Activated CD4-positive, alpha-beta memory T cell treated with anti-CD3 and anti-CD28 coated beads for 36 hours (primary cell): ENCODE measurements around the gene PYURF. TPM values are rescaled to one million over a fixed set of nuclear protein-coding genes. Genes with fewer than 3 reads are reported as not detected.
A peak's percentile ranks its signal among the peaks of the same experiment; 100 is the strongest.

Experiments
- CTCF ChIA-PET: fragments of 350-600 bp; sonication (Branson Sonifier 250); formaldehyde crosslinking; loops from one replicate; lab custom pipeline; 2021; ENCODE audit warnings: antibody characterized with exemption, inconsistent platforms; lab: Charles Lee
- POLR2A ChIA-PET: fragments of 350-600 bp; sonication (Branson Sonifier 250); formaldehyde crosslinking; loops from one replicate; lab custom pipeline; 2021; ENCODE audit warnings: antibody characterized with exemption; lab: Charles Lee
- DNase-seq: peaks from one replicate; pipeline ENCODE4 v3.0.0-alpha.2; 2020
- H3K27ac Mint-ChIP-seq: one replicate; pipeline ENCODE4 v1.8.0; 2021; ENCODE audit warnings: mixed read lengths
- H3K27me3 Mint-ChIP-seq: one replicate; pipeline ENCODE4 v1.8.0; 2021; ENCODE audit warnings: mixed read lengths
- H3K36me3 Mint-ChIP-seq: one replicate; pipeline ENCODE4 v1.8.0; 2021; ENCODE audit warnings: mixed read lengths
- H3K4me1 Mint-ChIP-seq: one replicate; pipeline ENCODE4 v1.8.0; 2021; ENCODE audit warnings: low read depth, mixed read lengths
- H3K4me3 Mint-ChIP-seq: one replicate; pipeline ENCODE4 v1.8.0; 2021; ENCODE audit warnings: mild to moderate bottlenecking, mixed read lengths
- H3K9me3 Mint-ChIP-seq: one replicate; pipeline ENCODE4 v1.8.0; 2021; ENCODE audit warnings: mixed read lengths
- intact Hi-C: fragments of 100-400 bp; cut with micrococcal nuclease; formaldehyde crosslinking; loops from one replicate; pipeline ENCODE4 v1.15.1; 2023
- total RNA-seq, 2 experiments: library from RNA; stranded (reverse); gene quantifications; one replicate each; pipeline ENCODE4 v1.2.3, GENCODE V29; 2021

Gene PYURF
- total RNA-seq, 2 experiments from 2014 or later, result 49.0 to 51.7 TPM

DNA sequence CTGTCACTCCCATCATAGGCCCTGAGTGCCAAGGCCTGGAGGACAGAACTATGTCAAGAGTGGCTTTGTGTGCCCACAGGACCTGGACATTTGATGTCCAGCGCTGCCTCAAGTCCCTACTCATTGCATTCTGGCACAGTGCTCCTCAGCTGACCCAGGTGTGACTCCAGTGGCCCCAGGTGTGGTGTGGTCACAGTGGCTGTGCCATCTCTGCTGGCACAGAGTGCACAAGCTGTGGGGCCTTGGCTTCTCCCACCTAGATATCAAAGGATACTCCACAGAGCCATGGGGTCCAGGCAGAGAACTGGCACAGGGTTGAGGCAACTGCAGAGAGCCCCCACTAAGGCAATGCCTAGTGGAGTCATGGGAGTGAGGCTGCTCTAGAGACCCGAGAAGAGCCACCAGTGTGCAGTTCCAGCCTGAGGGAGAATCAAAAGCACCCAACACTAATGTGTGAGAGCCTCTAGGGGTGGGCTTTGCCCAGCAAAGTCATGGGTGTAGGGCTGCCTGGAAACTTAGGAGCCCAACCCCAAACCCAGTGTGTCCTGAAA, 25.6 kb downstream of the PYURF start:
- ChIA-PET POLR2A (no interaction called here), CTCF (no interaction called here)
- peaks cover 18% of the 10 kb centered on the region for H3K36me3 Mint-ChIP-seq
- no peaks in the 10 kb centered on the region for H3K27me3 Mint-ChIP-seq
- intact Hi-C loops, result no loop called here
- H3K9me3 Mint-ChIP-seq, result no peaks in the 10 kb centered on the region
- H3K27ac Mint-ChIP-seq, result no peak overlapping the region
- H3K4me1 Mint-ChIP-seq, result no peaks in the 10 kb centered on the region
- no peak overlapping the region for H3K4me3 Mint-ChIP-seq
- no peak for DNase-seq

DNA sequence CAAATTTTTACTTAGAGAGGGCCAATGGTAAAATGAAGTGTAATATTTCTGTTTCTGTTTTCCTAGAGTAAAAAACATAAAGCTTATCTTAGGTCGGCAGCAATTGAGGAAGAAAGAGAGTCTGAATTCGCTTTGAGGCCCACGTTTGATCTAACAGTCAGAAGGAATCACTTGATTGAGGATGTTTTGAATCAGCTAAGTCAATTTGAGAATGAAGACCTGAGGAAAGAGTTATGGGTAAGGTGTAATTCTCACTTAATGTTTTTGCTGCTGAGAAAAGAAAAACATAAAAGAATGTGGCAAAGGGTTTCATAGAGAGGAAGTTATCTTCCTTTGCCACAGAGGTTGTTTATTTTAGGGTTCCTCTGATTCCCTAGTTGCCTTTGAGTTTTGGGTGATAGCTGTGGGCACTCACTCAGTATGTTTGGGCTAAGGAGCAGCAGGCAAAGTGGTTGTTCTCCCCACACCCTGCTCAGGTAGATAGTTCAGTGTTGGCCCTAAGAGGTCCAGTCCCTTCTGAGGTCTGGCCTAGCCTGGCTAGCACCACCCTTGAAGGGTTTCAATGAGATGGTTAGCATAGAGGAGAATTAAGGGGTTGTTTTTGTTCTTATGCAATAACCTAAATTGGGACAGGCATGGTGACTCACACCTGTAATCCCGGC, 34.3 kb downstream of the PYURF start:
- no peak overlapping the region for H3K4me3 Mint-ChIP-seq
- H3K36me3 Mint-ChIP-seq, result peaks cover 22% of the 10 kb centered on the region

DNA sequence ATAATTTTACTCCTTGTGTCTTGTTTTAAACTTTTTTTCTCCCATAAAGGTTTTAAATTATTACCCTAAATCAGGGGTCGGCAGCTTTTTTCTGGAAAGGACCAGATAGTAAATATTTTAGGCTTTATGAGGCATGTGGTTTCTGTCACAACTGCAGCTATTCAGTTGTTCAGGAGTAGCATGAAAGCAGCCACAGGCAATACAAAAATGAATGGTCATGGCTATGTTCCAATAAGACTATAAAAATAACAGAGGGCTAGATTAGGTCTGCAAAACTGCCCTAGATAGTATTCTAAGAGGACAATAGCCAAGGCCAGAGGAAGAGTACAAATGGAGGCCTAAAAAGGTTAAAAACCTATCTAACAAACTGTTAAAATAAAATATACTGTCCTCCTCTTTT, 42.0 kb downstream of the PYURF start:
- no peaks in the 10 kb centered on the region for H3K4me1 Mint-ChIP-seq
- H3K27ac Mint-ChIP-seq, result no peak overlapping the region
- CTCF ChIA-PET, result no interaction called here

More for the DNA sequence above, 34.3 kb downstream of the PYURF start:
- Mint-ChIP-seq H3K27ac (peak overlapping the region; percentile 79), H3K9me3 (no peaks in the 10 kb centered on the region), H3K4me1 (peaks cover 13% of the 10 kb centered on the region), H3K27me3 (no peaks in the 10 kb centered on the region)
- intact Hi-C loops, result loop anchor here (1.0 kb wide), 1 partner anchor 32 kb away; the partner anchor contains the start of gene HERC5
- POLR2A ChIA-PET, result no interaction called here
- no peak for DNase-seq
- CTCF ChIA-PET, result interaction anchor here (1.6 kb wide), 1 partner anchor 26 kb away, joined by 3 read pairs; no protein-coding TSS in a partner anchor

DNA sequence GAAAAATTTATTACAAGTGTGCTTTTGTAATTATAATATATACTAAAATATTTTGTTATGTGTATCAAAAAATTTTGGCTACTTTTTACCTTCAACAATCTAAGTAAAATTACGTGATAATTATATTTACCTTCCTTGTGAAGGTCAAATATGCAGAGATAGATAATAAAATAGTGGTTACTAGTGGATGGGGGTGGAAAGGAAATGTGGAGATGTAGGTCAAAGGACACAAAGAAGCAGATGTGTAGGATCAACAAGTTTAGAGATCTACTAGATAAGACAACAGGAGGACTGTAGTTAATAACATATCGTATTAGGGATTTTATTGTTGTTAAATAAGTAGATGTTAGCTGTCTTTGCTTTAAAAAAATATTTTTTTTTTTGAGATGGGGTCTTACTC, 45.3 kb downstream of the PYURF start:
- H3K36me3 Mint-ChIP-seq, result peaks cover 20% of the 10 kb centered on the region

More for the DNA sequence above, 42.0 kb downstream of the PYURF start:
- Mint-ChIP-seq H3K9me3 (no peaks in the 10 kb centered on the region), H3K4me3 (no peak overlapping the region), H3K27me3 (no peaks in the 10 kb centered on the region), H3K36me3 (peaks cover 6% of the 10 kb centered on the region)
- intact Hi-C loops, result no loop called here
- POLR2A ChIA-PET, result no interaction called here
- no peak for DNase-seq

DNA sequence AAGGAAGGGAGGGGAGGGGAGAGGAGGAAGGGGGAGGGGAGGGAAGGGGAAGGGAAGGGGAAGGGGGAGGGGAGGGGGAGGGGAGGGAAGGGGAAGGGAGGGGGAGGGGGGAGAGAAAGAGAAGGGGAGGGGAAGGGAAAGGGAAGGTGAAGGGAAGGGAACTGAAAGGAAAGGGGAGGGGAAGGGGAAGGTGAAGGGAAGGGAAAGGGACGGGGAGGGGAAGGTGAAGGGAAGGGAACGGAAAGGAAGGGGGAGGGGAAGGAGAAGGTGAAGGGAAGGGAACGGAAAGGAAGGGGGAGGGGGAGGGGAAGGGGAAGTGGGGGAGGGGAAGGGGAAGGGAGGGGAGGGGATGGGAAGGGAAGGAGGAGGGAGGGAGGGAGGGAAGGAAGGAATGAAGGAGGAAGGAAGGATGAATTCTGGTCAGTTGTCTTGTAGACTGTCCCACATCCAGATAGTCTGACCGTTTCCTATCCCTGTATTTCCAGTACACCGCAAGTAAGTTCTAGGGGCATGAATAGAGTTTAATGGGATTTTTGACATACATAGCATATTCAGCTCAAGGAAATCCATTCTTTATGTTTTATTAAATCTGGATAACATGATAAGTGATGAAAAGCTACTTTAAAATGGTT, 46.2 kb downstream of the PYURF start:
- Mint-ChIP-seq H3K27me3 (no peaks in the 10 kb centered on the region), H3K27ac (no peak overlapping the region), H3K9me3 (no peaks in the 10 kb centered on the region), H3K4me1 (no peaks in the 10 kb centered on the region), H3K36me3 (peaks cover 24% of the 10 kb centered on the region), H3K4me3 (no peak overlapping the region)
- ChIA-PET CTCF (interaction anchor here (0.6 to 0.7 kb wide), 2 partner anchors 40 to 85 kb away, joined by 3 to 4 read pairs; no protein-coding TSS in a partner anchor), POLR2A (no interaction called here)
- intact Hi-C loops, result no loop called here
- DNase-seq, result no peak

More for the DNA sequence above, 45.3 kb downstream of the PYURF start:
- ChIA-PET POLR2A (no interaction called here), CTCF (no interaction called here)
- DNase-seq, result no peak
- no peak overlapping the region for H3K4me3 Mint-ChIP-seq
- no peaks in the 10 kb centered on the region for H3K27me3 Mint-ChIP-seq
- H3K4me1 Mint-ChIP-seq, result no peaks in the 10 kb centered on the region
- intact Hi-C loops, result no loop called here
- no peaks in the 10 kb centered on the region for H3K9me3 Mint-ChIP-seq
- H3K27ac Mint-ChIP-seq, result no peak overlapping the region

Other genes with a start within 250 kb of the PYURF start
- gene PPM1K, start 239.2 kb downstream of the PYURF start, total RNA-seq, result 10 to 100 TPM; 63.7 to 65.5 TPM
- 10 to 100 TPM; 12.4 to 12.5 TPM for gene HERC6, start 144.9 kb downstream of the PYURF start, total RNA-seq
- gene HERC5, start 66.7 kb downstream of the PYURF start, total RNA-seq, result 10 to 100 TPM; 32.3 to 34.0 TPM
- gene HERC3, start 68.7 kb upstream of the PYURF start, total RNA-seq, result 10 to 100 TPM; 29.0 to 30.2 TPM
- 1 to 10 TPM; 3.7 to 4.8 TPM for gene NAP1L5, start 174.1 kb upstream of the PYURF start, total RNA-seq